ENCODE data around the gene TFIP11. TPM values are rescaled to one million over a fixed set of nuclear protein-coding genes. Genes with fewer than 3 reads are reported as not detected.

The TFIP11 gene
- total RNA-seq = 28.4 TPM
- long read RNA-seq, transcript TFIP11-204 (15 exons, 3,586 nt) = major isoform, 45 of 76 reads
- long read RNA-seq, transcript TFIP11-201 (16 exons, 2,896 nt) = minor isoform, 5 of 76 reads
- long read RNA-seq, partial matches to known transcripts = 3 of 76 reads
- long read RNA-seq, other reads (novel, unspliced or antisense) = 22 of 76 reads

GRCh38 chr22:26512149-26512793 is at the start of gene TFIP11:
Gene TFIP11 (minus strand): TSS chr22:26512473. CDS start chr22:26510272, 2,201 bp downstream.
- no peak for TF ChIP-seq CTCF (IDR thresholded peaks at IDR 0.05)
- peak within 1 kb of the TSS; percentile 71 for H3K27ac ChIP-seq
- H3K4me1 ChIP-seq = peaks cover 24% of the 10 kb centered on the region
- intact Hi-C loops (cut with DNase I) = no loop called here
- no peaks in the 10 kb centered on the region for H3K27me3 ChIP-seq (ENCODE audit: low read depth)
- DNase-seq (peak; percentile 97), ATAC-seq (peak; percentile 98 to 100)
- peak within 1 kb of the TSS; percentile 74 for H3K4me3 ChIP-seq
- peaks cover 32% of the 10 kb centered on the region for H3K36me3 ChIP-seq
- no peaks in the 10 kb centered on the region for H3K9me3 ChIP-seq

GRCh38 chr22:26561756-26562417 is 49.6 kb upstream of the TFIP11 start:
- Histone ChIP-seq H3K4me3 (no peak overlapping the region), H3K27ac (no peak overlapping the region), H3K36me3 (peaks cover 15% of the 10 kb centered on the region), H3K4me1 (peaks cover 32% of the 10 kb centered on the region), H3K27me3 (ENCODE audit: low read depth) (no peaks in the 10 kb centered on the region), H3K9me3 (no peaks in the 10 kb centered on the region)
- DNase-seq (no peak), ATAC-seq (peak; percentile 35 to 56)
- TF ChIP-seq CTCF (IDR thresholded peaks at IDR 0.05) = no peak
- intact Hi-C loops (cut with DNase I) = no loop called here

GRCh38 chr22:26559961-26560575 is 47.8 kb upstream of the TFIP11 start:
- H3K4me3 ChIP-seq = no peak overlapping the region
- DNase-seq (no peak), ATAC-seq (peak in 1 of 2 donors; percentile 10)
- no peak for TF ChIP-seq CTCF (IDR thresholded peaks at IDR 0.05)
- H3K27me3 ChIP-seq (ENCODE audit: low read depth) = no peaks in the 10 kb centered on the region
- peaks cover 6% of the 10 kb centered on the region for H3K36me3 ChIP-seq
- peaks cover 30% of the 10 kb centered on the region for H3K4me1 ChIP-seq
- no peaks in the 10 kb centered on the region for H3K9me3 ChIP-seq
- H3K27ac ChIP-seq = peak overlapping the region; percentile 16
- intact Hi-C loops (cut with DNase I) = no loop called here

GRCh38 chr22:26558248-26558895 is 46.1 kb upstream of the TFIP11 start:
- no peaks in the 10 kb centered on the region for H3K9me3 ChIP-seq
- H3K27me3 ChIP-seq (ENCODE audit: low read depth) = no peaks in the 10 kb centered on the region
- no peak overlapping the region for H3K27ac ChIP-seq
- peaks cover 30% of the 10 kb centered on the region for H3K4me1 ChIP-seq
- no peaks in the 10 kb centered on the region for H3K36me3 ChIP-seq
- TF ChIP-seq CTCF (IDR thresholded peaks at IDR 0.05) = no peak
- ATAC-seq (no peak), DNase-seq (no peak)
- intact Hi-C loops (cut with DNase I) = no loop called here
- H3K4me3 ChIP-seq = no peak overlapping the region

GRCh38 chr22:26556904-26557303 is 44.6 kb upstream of the TFIP11 start:
- no peak for TF ChIP-seq CTCF (IDR thresholded peaks at IDR 0.05)
- no peaks in the 10 kb centered on the region for H3K36me3 ChIP-seq
- no peak overlapping the region for H3K4me3 ChIP-seq
- no peaks in the 10 kb centered on the region for H3K9me3 ChIP-seq
- no peaks in the 10 kb centered on the region for H3K27me3 ChIP-seq (ENCODE audit: low read depth)
- ATAC-seq (no peak), DNase-seq (no peak)
- peaks cover 31% of the 10 kb centered on the region for H3K4me1 ChIP-seq
- no peak overlapping the region for H3K27ac ChIP-seq
- intact Hi-C loops (cut with DNase I) = no loop called here
